ENCODE results near the gene ICE2. TPM values are rescaled to one million over a fixed set of nuclear protein-coding genes. Genes with fewer than 3 reads are reported as not detected.

Gene ICE2
- polyA plus RNA-seq, 3 donors, result 10.0 to 27.0 (median 24.8) TPM

- no peak overlapping the region for H3K4me3 Mint-ChIP-seq
- H3K36me3 Mint-ChIP-seq, result peaks cover 49 to 71% of the 10 kb centered on the region in 2 donors
- no peak for DNase-seq
- no peak overlapping the region for H3K9ac ChIP-seq (ENCODE audit: insufficient read depth, low read length, poor library complexity, severe bottlenecking)
- H3K4me3 ChIP-seq (replicated peaks in 1 of 3; ENCODE audit: low read depth in 2 of 3, low read length in 3 of 3), result no peak overlapping the region
- H3K4me1 ChIP-seq (ENCODE audit: control insufficient read depth in 1 of 2, insufficient read depth in 2 of 2, low read length in 2 of 2), result peaks cover 15 to 31% of the 10 kb centered on the region in 2 donors
- peaks cover 100% of the 10 kb centered on the region for H4K20me1 ChIP-seq (ENCODE audit: insufficient read depth, low read length)
- no peaks in the 10 kb centered on the region for H3K27me3 Mint-ChIP-seq (ENCODE audit: low read depth in 3 of 3)
- H3K27me3 ChIP-seq (ENCODE audit: control insufficient read depth in 2 of 2, insufficient read depth in 2 of 2, low read length in 2 of 2), result no peaks in the 10 kb centered on the region
- no peaks in the 10 kb centered on the region for H3K9me3 Mint-ChIP-seq
- peak overlapping the region in 1 of 2 donors; percentile 50 for H3K27ac ChIP-seq (ENCODE audit: low read depth in 1 of 2, low read length in 2 of 2)
- H3K27ac Mint-ChIP-seq, result peak overlapping the region in 2 of 7 donors; percentile 7 to 38
- peaks cover 46% of the 10 kb centered on the region for H3K4me1 Mint-ChIP-seq
- no peak overlapping the region for H3K4me2 ChIP-seq (replicated peaks; ENCODE audit: extremely low read depth, low read length, poor library complexity, severe bottlenecking)
- WGBS (ENCODE audit: insufficient coverage), result no CpG with 5 or more reads among the region's 4 CpGs
- H2AFZ ChIP-seq (ENCODE audit: insufficient read depth, low read depth, low read length, poor library complexity, severe bottlenecking), result no peak overlapping the region
- peaks cover 42 to 81% of the 10 kb centered on the region in 2 donors for H3K36me3 ChIP-seq (replicated peaks in 1 of 2; ENCODE audit: control insufficient read depth in 1 of 2, insufficient read depth in 2 of 2, low read length in 2 of 2)
- H3K9me3 ChIP-seq (replicated peaks in 1 of 2; ENCODE audit: control insufficient read depth in 1 of 2, insufficient read depth in 1 of 2, low read length in 2 of 2), result no peaks in the 10 kb centered on the region
- intact Hi-C loops (cut with micrococcal nuclease), result loop anchor here in 1 of 2 donors (10.0 kb wide), 1 partner anchor 48 kb away; no protein-coding TSS in a partner anchor
- TF ChIP-seq CTCF (IDR thresholded peaks at IDR 0.05), result no peak
- peaks cover 100% of the 10 kb centered on the region for H3K79me2 ChIP-seq (ENCODE audit: insufficient read depth, low read length)
These were observed 92.3 kb downstream of the ICE2 start for GRCh38 chr15:60386615-60387014.

GRCh38 chr15:60385620-60386552, 93.1 kb downstream of the ICE2 start:
- no peak overlapping the region for H3K4me2 ChIP-seq (replicated peaks; ENCODE audit: extremely low read depth, low read length, poor library complexity, severe bottlenecking)
- H3K4me1 Mint-ChIP-seq, result peaks cover 38% of the 10 kb centered on the region

More at GRCh38 chr15:60385620-60386552, 93.1 kb downstream of the ICE2 start:
- Mint-ChIP-seq H3K9me3 (no peaks in the 10 kb centered on the region), H3K27me3 (ENCODE audit: low read depth in 3 of 3) (no peaks in the 10 kb centered on the region), H3K4me3 (no peak overlapping the region), H3K36me3 (peaks cover 54 to 75% of the 10 kb centered on the region in 2 donors), H3K27ac (peak overlapping the region in 2 of 7 donors; percentile 8 to 18)
- H3K27ac ChIP-seq (ENCODE audit: low read depth in 1 of 2, low read length in 2 of 2), result peak overlapping the region in 1 of 2 donors; percentile 50
- no peak for TF ChIP-seq CTCF (IDR thresholded peaks at IDR 0.05)
- no peak for DNase-seq
- H4K20me1 ChIP-seq (ENCODE audit: insufficient read depth, low read length), result peaks cover 100% of the 10 kb centered on the region
- peaks cover 8 to 24% of the 10 kb centered on the region in 2 donors for H3K4me1 ChIP-seq (ENCODE audit: control insufficient read depth in 1 of 2, insufficient read depth in 2 of 2, low read length in 2 of 2)
- WGBS (ENCODE audit: insufficient coverage), result no CpG with 5 or more reads among the region's 7 CpGs
- peaks cover 100% of the 10 kb centered on the region for H3K79me2 ChIP-seq (ENCODE audit: insufficient read depth, low read length)
- H3K4me3 ChIP-seq (replicated peaks in 1 of 3; ENCODE audit: low read depth in 2 of 3, low read length in 3 of 3), result no peak overlapping the region
- no peak overlapping the region for H3K9ac ChIP-seq (ENCODE audit: insufficient read depth, low read length, poor library complexity, severe bottlenecking)
- H2AFZ ChIP-seq (ENCODE audit: insufficient read depth, low read depth, low read length, poor library complexity, severe bottlenecking), result no peak overlapping the region
- H3K9me3 ChIP-seq (replicated peaks in 1 of 2; ENCODE audit: control insufficient read depth in 1 of 2, insufficient read depth in 1 of 2, low read length in 2 of 2), result no peaks in the 10 kb centered on the region
- peaks cover 50 to 88% of the 10 kb centered on the region in 2 donors for H3K36me3 ChIP-seq (replicated peaks in 1 of 2; ENCODE audit: control insufficient read depth in 1 of 2, insufficient read depth in 2 of 2, low read length in 2 of 2)
- no peaks in the 10 kb centered on the region for H3K27me3 ChIP-seq (ENCODE audit: control insufficient read depth in 2 of 2, insufficient read depth in 2 of 2, low read length in 2 of 2)
- intact Hi-C loops (cut with micrococcal nuclease), result loop anchor here in 1 of 2 donors (10.0 kb wide), 1 partner anchor 49 kb away; no protein-coding TSS in a partner anchor
